NCI-H1694 (cell line): ENCODE results near the gene CFB.

Experiments
- DNase-seq: peaks from one replicate; lab custom pipeline; 2025; lab: John Stamatoyannopoulos, UW

The CFB gene

GRCh38 chr6:31948753-31949413, 3.0 kb downstream of the CFB start:
- no peak for DNase-seq

- DNase-seq: no peak
Measured at GRCh38 chr6:31949926-31950548, 4.1 kb downstream of the CFB start.

GRCh38 chr6:31952140-31952805, 6.4 kb downstream of the CFB start:
- no peak for DNase-seq

- DNase-seq: no peak
Measured at GRCh38 chr6:31952890-31953289, 7.0 kb downstream of the CFB start.

- DNase-seq: no peak
Measured at GRCh38 chr6:31954511-31954910, 8.6 kb downstream of the CFB start.

GRCh38 chr6:31956796-31957195, 10.9 kb downstream of the CFB start:
- DNase-seq: no peak

- no peak for DNase-seq
Measured at GRCh38 chr6:31958412-31958740, 12.5 kb downstream of the CFB start.

- DNase-seq: peak; percentile 92
Measured at GRCh38 chr6:31958741-31959739, 13.1 kb downstream of the CFB start, which contains the start of the genes NELFE and SKIC2. Gene NELFE, minus strand, starts transcription at chr6:31958971. Its CDS starts 525 bp downstream, at chr6:31958446. Gene SKIC2, plus strand, starts transcription at chr6:31959175. Its CDS starts 18 bp downstream, at chr6:31959193.

GRCh38 chr6:31961616-31962015, 15.7 kb downstream of the CFB start:
- DNase-seq: no peak

GRCh38 chr6:31963921-31964320, 18.0 kb downstream of the CFB start:
- DNase-seq: no peak

- no peak for DNase-seq
Measured at GRCh38 chr6:31965700-31966099, 19.8 kb downstream of the CFB start.

GRCh38 chr6:31966506-31966905, 20.6 kb downstream of the CFB start:
- no peak for DNase-seq

- DNase-seq: no peak
Measured at GRCh38 chr6:31966997-31967925, 21.4 kb downstream of the CFB start.

GRCh38 chr6:31967926-31968320, 22.0 kb downstream of the CFB start:
- no peak for DNase-seq

GRCh38 chr6:31968326-31968725, 22.4 kb downstream of the CFB start:
- no peak for DNase-seq

- no peak for DNase-seq
Measured at GRCh38 chr6:31968791-31969711, 23.2 kb downstream of the CFB start.

GRCh38 chr6:31969712-31970603, 24.1 kb downstream of the CFB start:
- no peak for DNase-seq

- DNase-seq: no peak
Measured at GRCh38 chr6:31970604-31971271, 24.8 kb downstream of the CFB start.
